Stomach (tissue), 9 donors: ENCODE measurements around the gene METRN. TPM values are rescaled to one million over a fixed set of nuclear protein-coding genes. Genes with fewer than 3 reads are reported as not detected.

Source experiments
- DNase-seq, 2 donors: peaks; one replicate each; pipeline versions ENCODE4 v3.0.0 to v3.0.0-alpha.2; 2013 to 2019
- H3K27ac ChIP-seq, 5 donors: fragments of 200-600 bp in 4 of 5; sonication (generic) in 4 of 5; one replicate each; pipeline ENCODE4 v1.5.1; 2013 to 2019; ENCODE audit warnings: mild to moderate bottlenecking in 1 of 5, moderate library complexity in 1 of 5
- H3K27me3 ChIP-seq, 3 donors: fragments of 200-600 bp; sonication (generic); one replicate each; pipeline ENCODE4 v1.5.1; 2017 to 2019; ENCODE audit warnings: mixed run types in 1 of 3
- H3K36me3 ChIP-seq, 4 donors: fragments of 200-600 bp; sonication (generic); 1 replicate in 3 of 4; 2 replicates in 1 of 4; pipeline ENCODE4 v1.5.1; 2016 to 2019
- H3K4me1 ChIP-seq, 4 donors: fragments of 200-600 bp; sonication (generic); one replicate each; pipeline ENCODE4 v1.5.1; 2016 to 2019
- H3K4me3 ChIP-seq, 4 donors: fragments of 200-600 bp; sonication (generic) in 3 of 4; one replicate each; pipeline ENCODE4 v1.5.1; 2016 to 2019; ENCODE audit warnings: mild to moderate bottlenecking in 1 of 4
- H3K9me3 ChIP-seq, 4 donors: fragments of 200-600 bp; sonication (generic); one replicate each; pipeline ENCODE4 v1.5.1; 2016 to 2019
- EP300 ChIP-seq: sonication (generic); formaldehyde crosslinking; IDR thresholded peaks from one replicate; pipeline ENCODE4 v1.6.1; 2017; ENCODE audit warnings: antibody characterized with exemption
- POLR2A ChIP-seq, 4 donors: fragments of 450-650 bp; IDR thresholded peaks; one replicate each; pipeline ENCODE4 v1.6.1; 2016; ENCODE audit warnings: antibody characterized with exemption in 4 of 4, control low read depth in 2 of 4, mild to moderate bottlenecking in 1 of 4, moderate library complexity in 1 of 4
- POLR2AphosphoS5 ChIP-seq, 3 donors: sonication (generic); formaldehyde crosslinking; IDR thresholded peaks; one replicate each; pipeline ENCODE4 v1.6.1; 2016; ENCODE audit warnings: antibody characterized with exemption in 3 of 3
- WGBS, 5 donors: extraction: QIAGEN DNeasy Blood & Tissue Kit in 3 of 5; methylation state at CpG; one replicate each; pipeline versions ENCODE4 v1.1.5 to v1.1.7; 2013 to 2018; 5-methylcytosine and 5-hydroxymethylcytosine counted together
- intact Hi-C: fragments of 100-400 bp; cut with DNase I; formaldehyde crosslinking; loops from one replicate; pipeline ENCODE4 v1.15.1; 2023; ENCODE audit warnings: low total_unique reads
- polyA plus RNA-seq, 3 donors: library from polyadenylated mRNA; stranded (reverse); fragments of 200-250 nt; gene quantifications; one replicate each; pipeline ENCODE4 v1.2.3, GENCODE V29; 2013
- total RNA-seq, 5 donors: library from RNA; depleted of rRNA; stranded (reverse); fragments of >200 nt; gene quantifications; one replicate each; pipeline versions ENCODE4 v1.1.0 to v1.2.3, GENCODE V29; 2014 to 2016
- TF ChIP-seq, protein P1 (sequence below), 7 experiments: fragments of 450-650 bp in 4 of 7; fragments of 200-600 bp in 3 of 7; sonication (generic) in 3 of 7; IDR thresholded peaks; one replicate each; pipeline ENCODE4 v1.5.1; 2016 to 2019; ENCODE audit warnings: antibody characterized with exemption in 7 of 7, control low read depth in 2 of 7, mild to moderate bottlenecking in 1 of 7
- donor health status: healthy with polysubstance abuse.
- donor health status: Bipolar disorder and iron deficiency.
- donor health status: healthy.

The METRN gene
- total and polyA plus RNA-seq, 8 donors, result 7.1 to 79.7 (median 34.4) TPM

DNA sequence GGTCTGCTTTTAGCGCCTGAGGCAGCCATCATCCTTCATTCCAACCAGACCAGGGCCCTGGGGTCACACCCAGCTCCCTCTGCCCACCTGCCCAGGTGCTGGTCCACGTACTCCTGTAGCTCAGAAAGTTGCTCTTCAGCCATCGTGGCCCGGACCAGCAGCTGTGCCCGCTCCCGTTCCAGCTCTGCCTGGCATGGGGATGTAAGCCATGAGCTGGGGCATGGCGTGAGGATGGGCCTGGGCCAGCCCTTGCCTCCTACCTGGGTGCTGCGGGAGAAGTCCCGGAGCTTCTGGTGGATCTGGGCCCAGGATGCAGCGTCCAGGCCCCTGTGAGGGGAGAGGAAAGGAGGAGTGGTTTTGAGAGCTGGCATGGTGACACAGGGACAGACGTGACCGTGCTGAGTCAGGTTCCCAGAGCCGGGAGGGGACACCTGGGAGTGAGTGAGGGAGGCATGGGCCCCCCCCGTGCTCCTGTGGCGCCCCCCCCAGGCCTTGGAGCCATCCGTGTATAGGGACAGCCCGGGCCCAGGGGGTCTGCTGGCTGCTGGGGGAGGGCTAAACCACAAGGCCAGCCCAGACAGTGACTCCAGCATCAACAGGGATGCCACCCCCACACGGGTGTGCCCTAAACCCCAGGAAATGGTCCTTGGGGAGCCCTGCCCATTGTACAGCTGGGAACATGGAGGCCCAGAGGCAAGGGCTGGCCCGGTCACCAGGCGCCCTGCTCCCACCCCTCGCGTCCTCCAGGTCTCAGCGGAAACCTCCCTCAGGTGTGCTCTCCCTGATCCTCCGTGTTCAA, 8.1 kb downstream of the METRN start:
- no peak overlapping the region for H3K4me3 ChIP-seq
- H3K27me3 ChIP-seq, result peaks cover 0 to 38% (median 16%) of the 10 kb centered on the region in 3 donors
- peaks cover 0 to 8% (median 0%) of the 10 kb centered on the region in 4 donors for H3K36me3 ChIP-seq
- H3K9me3 ChIP-seq, result no peaks in the 10 kb centered on the region
- H3K27ac ChIP-seq, result no peak overlapping the region
- no peak for DNase-seq
- intact Hi-C loops, result no loop called here
- TF ChIP-seq, protein P1, sequence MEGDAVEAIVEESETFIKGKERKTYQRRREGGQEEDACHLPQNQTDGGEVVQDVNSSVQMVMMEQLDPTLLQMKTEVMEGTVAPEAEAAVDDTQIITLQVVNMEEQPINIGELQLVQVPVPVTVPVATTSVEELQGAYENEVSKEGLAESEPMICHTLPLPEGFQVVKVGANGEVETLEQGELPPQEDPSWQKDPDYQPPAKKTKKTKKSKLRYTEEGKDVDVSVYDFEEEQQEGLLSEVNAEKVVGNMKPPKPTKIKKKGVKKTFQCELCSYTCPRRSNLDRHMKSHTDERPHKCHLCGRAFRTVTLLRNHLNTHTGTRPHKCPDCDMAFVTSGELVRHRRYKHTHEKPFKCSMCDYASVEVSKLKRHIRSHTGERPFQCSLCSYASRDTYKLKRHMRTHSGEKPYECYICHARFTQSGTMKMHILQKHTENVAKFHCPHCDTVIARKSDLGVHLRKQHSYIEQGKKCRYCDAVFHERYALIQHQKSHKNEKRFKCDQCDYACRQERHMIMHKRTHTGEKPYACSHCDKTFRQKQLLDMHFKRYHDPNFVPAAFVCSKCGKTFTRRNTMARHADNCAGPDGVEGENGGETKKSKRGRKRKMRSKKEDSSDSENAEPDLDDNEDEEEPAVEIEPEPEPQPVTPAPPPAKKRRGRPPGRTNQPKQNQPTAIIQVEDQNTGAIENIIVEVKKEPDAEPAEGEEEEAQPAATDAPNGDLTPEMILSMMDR (IDR thresholded peaks at IDR 0.05), result no peak
- TF ChIP-seq POLR2A (IDR thresholded peaks at IDR 0.05) (no peak), POLR2AphosphoS5 (IDR thresholded peaks at IDR 0.05) (no peak), EP300 (no peak)
- H3K4me1 ChIP-seq, result peaks cover 39 to 65% (median 62%) of the 10 kb centered on the region in 4 donors
- 84 to 94% (median 91%) methylated on average over 10 to 24 of the region's 24 CpGs for WGBS, 5 donors

DNA sequence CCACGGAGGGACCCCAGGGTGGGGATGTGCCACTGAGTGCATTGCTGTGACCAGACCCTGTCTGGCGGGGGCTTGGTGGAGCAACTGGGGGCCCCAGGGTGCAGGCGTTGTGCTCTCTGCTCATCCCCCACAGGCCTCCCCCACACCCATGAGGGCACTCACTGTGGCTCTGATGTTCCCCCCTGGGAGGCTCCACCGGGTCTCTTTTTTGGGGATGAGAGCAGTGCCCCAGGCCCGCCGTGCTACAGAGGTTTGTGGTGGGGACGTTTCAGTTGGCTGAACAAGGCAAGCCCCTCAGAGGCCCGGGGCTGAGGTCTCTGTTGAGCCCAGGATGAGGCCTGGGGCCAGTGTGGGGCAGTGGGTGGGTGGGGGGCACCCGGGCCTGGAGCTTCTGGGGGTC, 8.8 kb downstream of the METRN start:
- Histone ChIP-seq H3K27ac (no peak overlapping the region), H3K4me3 (no peak overlapping the region), H3K27me3 (peaks cover 0 to 44% (median 22%) of the 10 kb centered on the region in 3 donors), H3K9me3 (no peaks in the 10 kb centered on the region), H3K4me1 (peaks cover 45 to 67% (median 63%) of the 10 kb centered on the region in 4 donors), H3K36me3 (peaks cover 0 to 8% (median 0%) of the 10 kb centered on the region in 4 donors)
- DNase-seq, result no peak
- WGBS, 5 donors, result 70 to 90% (median 77%) methylated on average over 5 to 9 of the region's 9 CpGs
- intact Hi-C loops, result no loop called here
- TF ChIP-seq, protein P1 (IDR thresholded peaks at IDR 0.05), result no peak
- no peak for TF ChIP-seq POLR2AphosphoS5 (IDR thresholded peaks at IDR 0.05)
- TF ChIP-seq POLR2A (IDR thresholded peaks at IDR 0.05), result no peak
- no peak for TF ChIP-seq EP300

DNA sequence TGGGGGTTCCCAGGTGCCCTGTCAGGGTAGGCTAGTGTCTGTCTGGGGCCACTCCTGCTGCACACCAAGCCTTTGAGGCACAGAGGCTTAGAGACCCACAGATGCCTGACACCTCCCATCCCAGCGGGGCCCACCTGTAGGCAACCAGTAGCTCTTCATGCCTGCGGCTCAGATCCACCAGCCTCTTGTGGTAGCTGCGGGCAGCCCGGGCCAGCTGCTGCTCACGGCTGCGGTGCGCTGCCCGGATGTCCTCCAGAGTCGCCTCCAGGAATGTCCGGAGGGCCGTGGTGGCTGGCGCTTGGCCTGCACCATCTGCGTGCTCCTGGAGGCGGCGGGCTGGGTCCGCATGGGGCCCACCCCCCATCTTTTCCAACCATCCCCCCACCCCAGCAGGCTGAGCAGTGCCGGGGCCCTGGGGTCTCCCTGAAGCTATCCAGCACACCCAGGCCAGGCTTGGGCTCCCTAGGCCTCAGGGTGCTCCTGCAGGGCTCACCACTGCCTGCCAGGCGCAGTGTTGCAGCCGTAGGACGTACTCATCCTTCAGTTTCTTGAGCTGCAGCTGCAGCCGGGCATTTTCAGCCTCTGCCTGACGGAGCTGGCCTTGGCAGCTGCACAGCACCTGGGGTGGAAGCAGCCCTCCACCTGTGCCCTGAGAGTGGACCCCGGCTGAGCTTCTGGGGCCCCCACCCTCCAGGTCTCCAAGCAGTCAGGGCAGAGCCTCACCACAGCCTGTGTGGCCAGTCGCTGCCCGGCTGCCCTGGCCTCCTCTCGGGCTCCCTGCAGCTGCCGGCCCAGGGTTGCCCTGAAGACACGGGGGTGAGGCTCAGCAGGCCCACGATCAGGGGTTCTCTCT, 9.5 kb downstream of the METRN start:
- TF ChIP-seq EP300 (no peak), POLR2AphosphoS5 (IDR thresholded peaks at IDR 0.05) (no peak), POLR2A (IDR thresholded peaks at IDR 0.05) (no peak)
- TF ChIP-seq, protein P1 (IDR thresholded peaks at IDR 0.05), result no peak
- intact Hi-C loops, result no loop called here
- 65 to 72% (median 69%) methylated on average over 11 to 29 of the region's 29 CpGs for WGBS, 5 donors
- Histone ChIP-seq H3K27ac (no peak overlapping the region), H3K27me3 (peaks cover 0 to 51% (median 24%) of the 10 kb centered on the region in 3 donors), H3K36me3 (peaks cover 0 to 8% (median 0%) of the 10 kb centered on the region in 4 donors), H3K9me3 (no peaks in the 10 kb centered on the region), H3K4me3 (no peak overlapping the region), H3K4me1 (peaks cover 49 to 65% (median 60%) of the 10 kb centered on the region in 4 donors)
- DNase-seq, result no peak

DNA sequence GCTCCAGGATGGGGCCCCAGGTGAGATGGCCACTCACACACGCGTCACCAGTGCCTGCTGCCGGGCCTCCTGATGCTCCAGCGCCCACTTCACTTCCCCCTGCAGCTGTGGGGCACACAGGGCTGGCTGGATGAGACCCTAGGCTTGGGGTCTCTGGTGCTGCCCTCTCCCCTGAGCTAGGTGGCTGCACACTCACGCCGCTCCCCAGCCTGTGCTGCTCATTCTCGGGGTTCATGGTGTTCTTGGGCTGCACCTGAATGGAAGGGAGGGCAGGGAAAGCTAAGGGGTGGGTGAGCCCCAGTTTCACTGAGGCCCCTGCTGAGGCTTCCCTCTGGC, 10.1 kb downstream of the METRN start:
- intact Hi-C loops, result no loop called here
- DNase-seq, result no peak
- TF ChIP-seq EP300 (no peak), POLR2A (IDR thresholded peaks at IDR 0.05) (no peak), POLR2AphosphoS5 (IDR thresholded peaks at IDR 0.05) (no peak)
- TF ChIP-seq, protein P1 (IDR thresholded peaks at IDR 0.05), result no peak
- WGBS, 5 donors, result 44 to 82% (median 68%) methylated on average over 3 to 7 of the region's 7 CpGs
- Histone ChIP-seq H3K27me3 (peaks cover 0 to 52% (median 24%) of the 10 kb centered on the region in 3 donors), H3K9me3 (no peaks in the 10 kb centered on the region), H3K4me3 (no peak overlapping the region), H3K36me3 (peaks cover 0 to 13% (median under 1%) of the 10 kb centered on the region in 4 donors), H3K4me1 (peaks cover 46 to 59% (median 54%) of the 10 kb centered on the region in 4 donors), H3K27ac (no peak overlapping the region)
